ENCODE measurements around the gene LRRC32. TPM values are rescaled to one million over a fixed set of nuclear protein-coding genes. Genes with fewer than 3 reads are reported as not detected.

The LRRC32 gene
- total and polyA plus RNA-seq, 2 experiments from 2014 or later = 0.42 to 0.58 TPM

GRCh38 chr11:76622493-76623094 lies 48.0 kb downstream of the LRRC32 start (continued):
- no peak for TF ChIP-seq ETS1 (IDR thresholded peaks at IDR 0.05)

- peaks cover 11% of the 10 kb centered on the region for H3K27me3 Mint-ChIP-seq (ENCODE audit: insufficient read depth, low read depth, poor library complexity)
- no peak overlapping the region for H3K4me3 Mint-ChIP-seq
- Histone ChIP-seq H3K4me1 (ENCODE audit: insufficient read depth) (no peaks in the 10 kb centered on the region), H2AFZ (peak overlapping the region; percentile 59; the same call in 1 of the 2 replicates), H3K27ac (ENCODE audit: low read depth) (no peak overlapping the region), H3K4me3 (no peak overlapping the region), H4K20me1 (replicated peaks; ENCODE audit: insufficient read depth) (no peaks in the 10 kb centered on the region), H3K9me2 (ENCODE audit: insufficient read depth) (no peaks in the 10 kb centered on the region; the same call in 1 of the 2 replicates), H3K27me3 (ENCODE audit: insufficient read depth) (no peaks in the 10 kb centered on the region), H3K36me3 (ENCODE audit: insufficient read depth) (no peaks in the 10 kb centered on the region), H3K79me2 (replicated peaks; ENCODE audit: insufficient read depth) (no peaks in the 10 kb centered on the region), H3K4me2 (no peak overlapping the region), H3F3A (replicated peaks; ENCODE audit: low read depth) (no peaks in the 10 kb centered on the region)
- DNase-seq (ENCODE audit: low spot score) (no peak), ATAC-seq (no peak)
- H3K36me3 Mint-ChIP-seq (ENCODE audit: low read depth) = peaks cover 7% of the 10 kb centered on the region; the same call in 1 of the 3 replicates
- H3K27ac Mint-ChIP-seq = no peak overlapping the region
- peaks cover 8% of the 10 kb centered on the region; the same call in 2 of the 3 replicates for H3K4me1 Mint-ChIP-seq
- peaks cover 17% of the 10 kb centered on the region; the same call in 2 of the 3 replicates for H3K9me3 Mint-ChIP-seq
- TF ChIP-seq REST (IDR thresholded peaks at IDR 0.05; ENCODE audit: unreplicated experiment) = no peak
- TF ChIP-seq EZH2phosphoT487 (IDR thresholded peaks at IDR 0.05; ENCODE audit: unreplicated experiment) = no peak
- TF ChIP-seq NANOG (IDR thresholded peaks at IDR 0.05; ENCODE audit: borderline replicate concordance) = no peak
- TF ChIP-seq STAT1 (IDR thresholded peaks at IDR 0.05; ENCODE audit: unreplicated experiment) = no peak
- TF ChIP-seq POLR2AphosphoS5 (IDR thresholded peaks at IDR 0.05; ENCODE audit: low read depth) = no peak
- no peak for TF ChIP-seq EZH2 (IDR thresholded peaks at IDR 0.05; ENCODE audit: low read depth, unreplicated experiment)
- TF ChIP-seq ZNF114 (CRISPR knock-in tag; IDR thresholded peaks at IDR 0.05) = no peak
- TF ChIP-seq JUNB (IDR thresholded peaks at IDR 0.05; ENCODE audit: unreplicated experiment) = no peak
- no peak for TF ChIP-seq CTCF (conservative IDR thresholded peaks at IDR 0.05; ENCODE audit: low read depth in 2 of 2)
- no peak for TF ChIP-seq ZNF331 (CRISPR knock-in tag; IDR thresholded peaks at IDR 0.05; ENCODE audit: low read depth)
- TF ChIP-seq ZNF462 (CRISPR knock-in tag; IDR thresholded peaks at IDR 0.05) = no peak
These were observed 48.7 kb downstream of the LRRC32 start for GRCh38 chr11:76621868-76622267.
